Measurements from ENCODE around the gene VWA3A. TPM values are rescaled to one million over a fixed set of nuclear protein-coding genes. Genes with fewer than 3 reads are reported as not detected.
"Not testable (repeated sequence)": the region's sequence is repeated elsewhere in the genome, so short reads cannot be mapped to it uniquely, and the experiment has no call there.

The VWA3A gene, protein sequence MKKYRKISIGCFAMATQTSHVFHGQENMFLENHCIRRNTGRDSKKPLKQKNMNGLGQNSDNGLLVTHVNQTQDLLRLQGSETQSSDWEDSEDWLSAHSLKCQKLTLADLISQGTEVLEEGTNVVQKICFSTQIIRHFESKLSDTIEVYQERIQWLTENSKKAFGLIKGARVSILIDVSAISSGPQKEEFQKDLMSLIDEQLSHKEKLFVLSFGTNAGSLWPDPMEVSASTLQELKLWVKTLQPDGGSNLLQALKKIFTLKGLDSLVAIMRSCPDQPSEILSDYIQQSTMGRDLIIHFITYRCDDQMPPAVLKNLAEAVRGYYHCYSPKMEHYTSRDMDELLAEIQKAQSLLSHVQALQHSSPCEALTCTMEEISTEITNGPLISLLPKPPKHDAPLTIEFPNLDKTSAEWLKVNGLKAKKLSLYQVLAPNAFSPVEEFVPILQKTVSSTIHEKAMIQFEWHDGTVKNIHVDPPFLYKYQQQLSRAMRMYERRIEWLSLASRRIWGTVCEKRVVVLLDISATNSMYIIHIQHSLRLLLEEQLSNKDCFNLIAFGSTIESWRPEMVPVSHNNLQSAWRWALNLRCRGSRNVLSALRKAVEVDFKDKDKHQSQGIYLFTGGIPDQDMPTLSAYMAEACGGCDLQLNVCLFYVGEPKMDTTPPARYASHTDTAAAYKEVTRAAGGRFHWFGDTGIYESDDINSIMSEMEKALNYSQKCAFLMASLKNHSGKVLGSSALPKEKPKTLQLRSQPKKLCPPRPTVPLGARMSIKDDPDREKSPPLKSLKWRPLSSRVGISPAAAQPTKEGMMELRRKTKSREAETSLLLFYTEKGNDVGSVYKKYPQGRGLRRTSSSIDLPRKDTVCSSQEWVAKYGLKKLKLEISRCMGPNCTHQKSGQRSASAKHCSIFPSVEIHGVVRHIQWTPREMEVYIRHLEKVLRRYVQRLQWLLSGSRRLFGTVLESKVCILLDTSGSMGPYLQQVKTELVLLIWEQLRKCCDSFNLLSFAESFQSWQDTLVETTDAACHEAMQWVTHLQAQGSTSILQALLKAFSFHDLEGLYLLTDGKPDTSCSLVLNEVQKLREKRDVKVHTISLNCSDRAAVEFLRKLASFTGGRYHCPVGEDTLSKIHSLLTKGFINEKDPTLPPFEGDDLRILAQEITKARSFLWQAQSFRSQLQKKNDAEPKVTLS
- total RNA-seq, result under 1 TPM in 1 of 4 donors, not detected in 3; 0.15 TPM
- polyA plus RNA-seq, result under 1 TPM in 2 of 3 donors, not detected in 1; 0.03 to 0.12 TPM
- long read RNA-seq, donor 1, result 0 reads
- long read RNA-seq, donor 2, result 0 reads

DNA sequence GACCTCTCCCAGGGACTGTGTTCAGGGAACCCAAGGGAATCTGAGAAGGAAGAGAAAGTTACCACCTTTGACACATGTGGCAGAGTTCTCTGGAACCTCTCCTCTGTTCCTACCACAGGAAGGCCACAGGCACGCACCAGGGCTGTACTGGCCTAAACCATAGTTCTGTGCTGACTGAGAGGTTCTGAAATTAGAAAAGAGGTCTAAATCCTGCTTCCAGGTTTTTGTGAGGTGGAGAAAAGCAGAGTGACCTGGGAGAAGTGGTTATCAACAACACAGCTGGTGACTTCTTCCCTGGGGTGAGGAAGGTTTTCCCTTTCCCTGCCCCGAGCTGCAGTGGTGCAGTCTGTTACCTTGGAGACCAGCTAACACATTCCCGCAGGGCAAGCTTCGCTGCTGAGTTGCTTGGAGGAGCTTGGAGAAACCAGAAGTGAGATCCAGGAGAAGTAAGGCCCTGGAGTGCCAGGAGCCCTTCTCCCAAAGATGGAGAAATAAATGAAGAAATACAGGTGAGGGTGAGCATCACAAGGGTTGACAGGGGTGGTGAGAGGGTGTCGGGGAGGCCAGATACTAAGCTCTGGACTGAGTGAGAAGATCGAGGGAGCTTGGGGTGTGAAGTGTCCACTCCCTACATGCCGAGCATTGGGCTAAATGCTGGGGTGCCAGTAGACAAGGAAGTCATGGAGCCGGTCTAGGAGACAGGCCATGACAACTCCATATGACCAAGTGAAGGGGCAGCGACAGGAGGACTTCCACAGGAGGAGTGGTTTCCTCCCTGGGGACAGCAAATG is at the start of gene VWA3A:
VWA3A (plus strand) TSS at position 399 of the 791 bp plus-strand sequence; CDS start at position 496, 97 bp downstream.
- no peaks in the 10 kb centered on the region for H3K36me3 ChIP-seq (ENCODE audit: insufficient read depth in 1 of 2, low read depth in 1 of 2)
- TF ChIP-seq, protein P1, sequence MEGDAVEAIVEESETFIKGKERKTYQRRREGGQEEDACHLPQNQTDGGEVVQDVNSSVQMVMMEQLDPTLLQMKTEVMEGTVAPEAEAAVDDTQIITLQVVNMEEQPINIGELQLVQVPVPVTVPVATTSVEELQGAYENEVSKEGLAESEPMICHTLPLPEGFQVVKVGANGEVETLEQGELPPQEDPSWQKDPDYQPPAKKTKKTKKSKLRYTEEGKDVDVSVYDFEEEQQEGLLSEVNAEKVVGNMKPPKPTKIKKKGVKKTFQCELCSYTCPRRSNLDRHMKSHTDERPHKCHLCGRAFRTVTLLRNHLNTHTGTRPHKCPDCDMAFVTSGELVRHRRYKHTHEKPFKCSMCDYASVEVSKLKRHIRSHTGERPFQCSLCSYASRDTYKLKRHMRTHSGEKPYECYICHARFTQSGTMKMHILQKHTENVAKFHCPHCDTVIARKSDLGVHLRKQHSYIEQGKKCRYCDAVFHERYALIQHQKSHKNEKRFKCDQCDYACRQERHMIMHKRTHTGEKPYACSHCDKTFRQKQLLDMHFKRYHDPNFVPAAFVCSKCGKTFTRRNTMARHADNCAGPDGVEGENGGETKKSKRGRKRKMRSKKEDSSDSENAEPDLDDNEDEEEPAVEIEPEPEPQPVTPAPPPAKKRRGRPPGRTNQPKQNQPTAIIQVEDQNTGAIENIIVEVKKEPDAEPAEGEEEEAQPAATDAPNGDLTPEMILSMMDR (IDR thresholded peaks at IDR 0.05), result no peak
- WGBS, 3 donors, result 44 to 50% (median 49%) methylated on average over 9 of the region's 9 CpGs

GRCh38 chr16:22043882-22044281 is 48.5 kb upstream of the VWA3A start:
- H3K4me1 ChIP-seq; H3K27me3 ChIP-seq (ENCODE audit: insufficient read depth in 3 of 3, low read length in 2 of 3); DNase-seq; ATAC-seq; H3K4me3 ChIP-seq; H3K9me3 ChIP-seq; H3K36me3 ChIP-seq (ENCODE audit: insufficient read depth in 1 of 2, low read depth in 1 of 2); H3K27ac ChIP-seq; intact Hi-C loops (cut with DNase I): not testable (repeated sequence)
- WGBS, 3 donors, result 93 to 95% (median 95%) methylated on average over 3 of the region's 3 CpGs

More for the DNA sequence above, at the start of gene VWA3A:
- Histone ChIP-seq H3K4me1 (no peaks in the 10 kb centered on the region), H3K4me3 (no peak within 1 kb of the TSS), H3K9me3 (no peaks in the 10 kb centered on the region), H3K27me3 (ENCODE audit: insufficient read depth in 3 of 3, low read length in 2 of 3) (no peaks in the 10 kb centered on the region), H3K27ac (no peak within 1 kb of the TSS)
- intact Hi-C loops (cut with DNase I), result no loop called here
- ATAC-seq, result no peak
- no peak for DNase-seq

DNA sequence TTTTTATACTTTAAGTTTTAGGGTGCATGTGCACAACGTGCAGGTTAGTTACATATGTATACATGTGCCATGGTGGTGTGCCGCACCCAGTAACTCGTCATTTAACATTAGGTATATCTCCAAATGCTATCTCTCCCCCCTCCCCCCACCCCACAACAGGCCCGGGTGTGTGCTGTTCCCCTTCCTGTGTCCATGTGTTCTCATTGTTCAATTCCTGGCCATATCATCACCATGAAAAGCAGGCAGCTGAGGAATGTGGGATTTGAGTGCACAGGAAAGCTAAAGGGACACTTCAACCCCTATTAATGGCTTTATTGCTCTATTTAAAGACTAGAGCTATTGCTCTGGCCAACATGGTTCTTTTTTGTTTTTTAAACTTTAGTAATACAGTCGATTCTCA is 46.5 kb upstream of the VWA3A start:
- DNase-seq; H3K27me3 ChIP-seq (ENCODE audit: insufficient read depth in 3 of 3, low read length in 2 of 3); intact Hi-C loops (cut with DNase I); H3K9me3 ChIP-seq; ATAC-seq; H3K4me3 ChIP-seq; H3K4me1 ChIP-seq; H3K27ac ChIP-seq; H3K36me3 ChIP-seq (ENCODE audit: insufficient read depth in 1 of 2, low read depth in 1 of 2): not testable (repeated sequence)
- WGBS, 3 donors, result 35 to 41% (median 37%) methylated on average over 5 of the region's 5 CpGs

DNA sequence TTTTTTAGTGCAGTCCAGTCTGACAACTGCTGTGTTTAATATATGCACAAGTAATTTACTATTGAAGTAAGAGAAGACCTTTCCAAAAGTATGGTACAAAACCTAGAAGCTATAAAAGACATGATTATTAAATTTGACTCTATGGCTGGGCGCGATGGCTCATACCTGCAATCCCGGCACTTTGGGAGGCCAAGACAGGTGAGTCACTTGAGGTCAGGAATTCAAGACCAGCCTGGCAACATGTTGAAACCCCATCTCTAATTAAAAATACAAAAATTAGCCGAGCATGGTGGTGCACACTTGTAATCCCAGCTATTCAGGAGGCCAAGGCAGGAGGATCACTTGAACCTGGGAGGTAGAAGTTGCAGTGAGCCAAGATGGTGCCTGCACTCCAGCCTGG is 41.4 kb upstream of the VWA3A start:
- no peak for DNase-seq
- ATAC-seq, result no peak
- H3K36me3 ChIP-seq (ENCODE audit: insufficient read depth in 1 of 2, low read depth in 1 of 2), result no peaks in the 10 kb centered on the region
- intact Hi-C loops (cut with DNase I), result no loop called here
- WGBS, 3 donors, result 93 to 95% (median 95%) methylated on average over 4 of the region's 4 CpGs
- H3K4me3 ChIP-seq, result no peak overlapping the region
- TF ChIP-seq, protein P1 (IDR thresholded peaks at IDR 0.05), result no peak
- no peaks in the 10 kb centered on the region for H3K9me3 ChIP-seq
- H3K27me3 ChIP-seq (ENCODE audit: insufficient read depth in 3 of 3, low read length in 2 of 3), result no peaks in the 10 kb centered on the region
- no peaks in the 10 kb centered on the region for H3K4me1 ChIP-seq
- H3K27ac ChIP-seq, result no peak overlapping the region

GRCh38 chr16:22052980-22053379 is 39.4 kb upstream of the VWA3A start:
- 78 to 89% (median 84%) methylated on average over 6 of the region's 6 CpGs for WGBS, 3 donors
- H3K9me3 ChIP-seq, result no peaks in the 10 kb centered on the region
- no peaks in the 10 kb centered on the region for H3K36me3 ChIP-seq (ENCODE audit: insufficient read depth in 1 of 2, low read depth in 1 of 2)
- DNase-seq, result no peak
- H3K4me1 ChIP-seq, result no peaks in the 10 kb centered on the region
- ATAC-seq, result no peak
- TF ChIP-seq, protein P1 (IDR thresholded peaks at IDR 0.05), result no peak
- H3K4me3 ChIP-seq, result no peak overlapping the region
- no peaks in the 10 kb centered on the region for H3K27me3 ChIP-seq (ENCODE audit: insufficient read depth in 3 of 3, low read length in 2 of 3)
- no peak overlapping the region for H3K27ac ChIP-seq
- intact Hi-C loops (cut with DNase I), result no loop called here

All from psoas muscle (tissue), 8 donors.